Measurements from ENCODE around the gene IL12RB1. TPM values are rescaled to one million over a fixed set of nuclear protein-coding genes. Genes with fewer than 3 reads are reported as not detected.

The IL12RB1 gene
- total and polyA plus RNA-seq, 2 donors (not counting 3 experiments of a cell fraction or from before 2014, with no cell fraction given): not detected

GRCh38 chr19:18073197-18073596 lies 13.5 kb downstream of the IL12RB1 start:
- Histone ChIP-seq H3K4me1 (ENCODE audit: control insufficient read depth, extremely low read depth, insufficient read depth, low read length) (no peaks in the 10 kb centered on the region), H3K9me1 (replicated peaks; ENCODE audit: control insufficient read depth, extremely low read depth, insufficient read depth, low read length) (no peaks in the 10 kb centered on the region), H3K4me2 (ENCODE audit: insufficient read depth, low read length) (no peak overlapping the region), H3K9ac (replicated peaks; ENCODE audit: extremely low read depth, insufficient read depth, low read length) (no peak overlapping the region), H3K9me3 (replicated peaks; ENCODE audit: control insufficient read depth, insufficient read depth, low read length) (no peaks in the 10 kb centered on the region), H3K27ac (ENCODE audit: insufficient read depth, low read depth, low read length) (no peak overlapping the region), H3K27me3 (ENCODE audit: control insufficient read depth in 2 of 2, insufficient read depth in 2 of 2, low read length in 2 of 2) (no peaks in the 10 kb centered on the region), H2AFZ (ENCODE audit: low read depth, low read length) (no peak overlapping the region), H3K36me3 (ENCODE audit: control insufficient read depth in 2 of 2, extremely low read depth in 1 of 2, insufficient read depth in 2 of 2, low read length in 2 of 2) (no peaks in the 10 kb centered on the region), H4K20me1 (replicated peaks; ENCODE audit: control insufficient read depth, extremely low read depth, insufficient read depth, low read length) (no peaks in the 10 kb centered on the region), H3K4me3 (replicated peaks in 1 of 3; ENCODE audit: insufficient read depth in 1 of 3, low read depth in 1 of 3, low read length in 3 of 3) (no peak overlapping the region), H3K79me2 (ENCODE audit: control insufficient read depth, insufficient read depth, low read length) (no peaks in the 10 kb centered on the region)
- FAIRE-seq: no peak
- ChIA-PET CTCF (no interaction called here), POLR2A (no interaction called here)
- DNase-seq (ENCODE audit: low read depth, low spot score): no peak
- TF ChIP-seq JUN (IDR thresholded peaks at IDR 0.05; ENCODE audit: borderline replicate concordance, insufficient read depth, insufficient read length, low read depth) (no peak), EZH2 (IDR thresholded peaks at IDR 0.05; ENCODE audit: borderline replicate concordance, low read depth, low read length, severe bottlenecking) (no peak), POLR2A (IDR thresholded peaks at IDR 0.05; ENCODE audit: low read depth, low read length) (no peak), MYC (IDR thresholded peaks at IDR 0.05; ENCODE audit: low read depth, low read length) (no peak), FOS (IDR thresholded peaks at IDR 0.05; ENCODE audit: borderline replicate concordance, insufficient read depth, low read length) (no peak)
- TF ChIP-seq, protein P1, sequence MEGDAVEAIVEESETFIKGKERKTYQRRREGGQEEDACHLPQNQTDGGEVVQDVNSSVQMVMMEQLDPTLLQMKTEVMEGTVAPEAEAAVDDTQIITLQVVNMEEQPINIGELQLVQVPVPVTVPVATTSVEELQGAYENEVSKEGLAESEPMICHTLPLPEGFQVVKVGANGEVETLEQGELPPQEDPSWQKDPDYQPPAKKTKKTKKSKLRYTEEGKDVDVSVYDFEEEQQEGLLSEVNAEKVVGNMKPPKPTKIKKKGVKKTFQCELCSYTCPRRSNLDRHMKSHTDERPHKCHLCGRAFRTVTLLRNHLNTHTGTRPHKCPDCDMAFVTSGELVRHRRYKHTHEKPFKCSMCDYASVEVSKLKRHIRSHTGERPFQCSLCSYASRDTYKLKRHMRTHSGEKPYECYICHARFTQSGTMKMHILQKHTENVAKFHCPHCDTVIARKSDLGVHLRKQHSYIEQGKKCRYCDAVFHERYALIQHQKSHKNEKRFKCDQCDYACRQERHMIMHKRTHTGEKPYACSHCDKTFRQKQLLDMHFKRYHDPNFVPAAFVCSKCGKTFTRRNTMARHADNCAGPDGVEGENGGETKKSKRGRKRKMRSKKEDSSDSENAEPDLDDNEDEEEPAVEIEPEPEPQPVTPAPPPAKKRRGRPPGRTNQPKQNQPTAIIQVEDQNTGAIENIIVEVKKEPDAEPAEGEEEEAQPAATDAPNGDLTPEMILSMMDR (IDR thresholded peaks at IDR 0.05; ENCODE audit: extremely low read depth in 1 of 2, insufficient read depth in 1 of 2, low read depth in 1 of 2, low read length in 2 of 2): no peak
- intact Hi-C loops (cut with micrococcal nuclease) (no loop called here), dilution Hi-C loops (cut with MboI; ENCODE audit: extremely low pct_ligation_motif_present, low sequenced_read_pairs) (no loop called here)
- no TSS peak for BruUV-seq (replicated peaks)

DNA sequence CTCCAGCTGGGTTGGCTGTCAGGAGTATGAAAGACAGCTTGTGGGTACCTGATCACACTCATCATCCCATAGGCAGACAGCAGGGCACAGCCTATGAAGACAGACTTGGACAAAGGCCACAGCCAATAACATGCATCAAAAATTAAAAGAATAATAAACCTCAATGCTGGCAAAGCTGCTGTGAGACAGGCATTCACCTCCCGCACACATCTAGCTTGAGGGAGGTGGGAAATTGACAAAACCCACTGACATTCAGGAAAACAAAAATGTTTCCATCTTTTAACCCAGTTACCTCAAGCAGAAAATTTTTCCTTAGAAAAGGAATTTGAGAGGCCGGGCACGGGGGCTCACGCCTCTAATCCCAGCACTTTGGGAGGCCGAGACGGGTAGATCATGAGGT lies 14.4 kb downstream of the IL12RB1 start:
- no peak overlapping the region for H3K9ac ChIP-seq (replicated peaks; ENCODE audit: extremely low read depth, insufficient read depth, low read length)
- FAIRE-seq: no peak
- dilution Hi-C loops (cut with MboI; ENCODE audit: extremely low pct_ligation_motif_present, low sequenced_read_pairs): no loop called here

More for the DNA sequence above, 14.4 kb downstream of the IL12RB1 start:
- TF ChIP-seq POLR2AphosphoS5 (IDR thresholded peaks at IDR 0.05; ENCODE audit: insufficient read depth, low read depth, low read length) (no peak), GATA2 (IDR thresholded peaks at IDR 0.05; ENCODE audit: insufficient read depth, insufficient read length, low read depth, low read length) (no peak), MAX (IDR thresholded peaks at IDR 0.05; ENCODE audit: insufficient read depth, insufficient read length) (no peak), POLR2A (IDR thresholded peaks at IDR 0.05; ENCODE audit: low read depth, low read length) (no peak), MYC (IDR thresholded peaks at IDR 0.05; ENCODE audit: low read depth, low read length) (no peak), FOS (IDR thresholded peaks at IDR 0.05; ENCODE audit: borderline replicate concordance, insufficient read depth, low read length) (no peak), JUN (IDR thresholded peaks at IDR 0.05; ENCODE audit: borderline replicate concordance, insufficient read depth, insufficient read length, low read depth) (no peak), EZH2 (IDR thresholded peaks at IDR 0.05; ENCODE audit: borderline replicate concordance, low read depth, low read length, severe bottlenecking) (no peak)
- TF ChIP-seq, protein P1 (IDR thresholded peaks at IDR 0.05; ENCODE audit: extremely low read depth in 1 of 2, insufficient read depth in 1 of 2, low read depth in 1 of 2, low read length in 2 of 2): no peak
- H3K4me2 ChIP-seq (ENCODE audit: insufficient read depth, low read length): no peak overlapping the region
- no peak overlapping the region for H3K27ac ChIP-seq (ENCODE audit: insufficient read depth, low read depth, low read length)
- DNase-seq (ENCODE audit: low read depth, low spot score): no peak
- H3K9me3 ChIP-seq (replicated peaks; ENCODE audit: control insufficient read depth, insufficient read depth, low read length): no peaks in the 10 kb centered on the region
- no peaks in the 10 kb centered on the region for H3K9me1 ChIP-seq (replicated peaks; ENCODE audit: control insufficient read depth, extremely low read depth, insufficient read depth, low read length)
- no peaks in the 10 kb centered on the region for H4K20me1 ChIP-seq (replicated peaks; ENCODE audit: control insufficient read depth, extremely low read depth, insufficient read depth, low read length)
- H2AFZ ChIP-seq (ENCODE audit: low read depth, low read length): no peak overlapping the region
- H3K4me3 ChIP-seq (replicated peaks in 1 of 3; ENCODE audit: insufficient read depth in 1 of 3, low read depth in 1 of 3, low read length in 3 of 3): no peak overlapping the region
- CTCF ChIA-PET: interaction anchor here (0.7 to 1.2 kb wide), 2 partner anchors 41 to 65 kb away, joined by 3 read pairs; no protein-coding TSS in a partner anchor
- H3K79me2 ChIP-seq (ENCODE audit: control insufficient read depth, insufficient read depth, low read length): no peaks in the 10 kb centered on the region
- no TSS peak for BruUV-seq (replicated peaks)
- intact Hi-C loops (cut with micrococcal nuclease): no loop called here
- no peaks in the 10 kb centered on the region for H3K4me1 ChIP-seq (ENCODE audit: control insufficient read depth, extremely low read depth, insufficient read depth, low read length)
- POLR2A ChIA-PET: no interaction called here
- H3K27me3 ChIP-seq (ENCODE audit: control insufficient read depth in 2 of 2, insufficient read depth in 2 of 2, low read length in 2 of 2): no peaks in the 10 kb centered on the region
- H3K36me3 ChIP-seq (ENCODE audit: control insufficient read depth in 2 of 2, extremely low read depth in 1 of 2, insufficient read depth in 2 of 2, low read length in 2 of 2): no peaks in the 10 kb centered on the region

All from endothelial cell of umbilical vein (primary cell).